Hepatocyte (in vitro differentiated cells): ENCODE data around the gene PIWIL1. TPM values are rescaled to one million over a fixed set of nuclear protein-coding genes. Genes with fewer than 3 reads are reported as not detected.

Experiments
- DNase-seq: peaks from one replicate; pipeline ENCODE4 v3.0.0-alpha.2; 2016; ENCODE audit warnings: low spot score
- H2AFZ ChIP-seq: fragments of 200-600 bp; sonication (generic); 2 replicates; pipeline ENCODE4 v1.6.0; 2016; ENCODE audit warnings: antibody characterized with exemption, mild to moderate bottlenecking
- H3K27ac ChIP-seq: fragments of 200-600 bp; sonication (generic); 2 replicates; pipeline ENCODE4 v1.5.1; 2016; ENCODE audit warnings: mild to moderate bottlenecking
- H3K27me3 ChIP-seq: fragments of 200-600 bp; sonication (generic); 2 replicates; pipeline ENCODE4 v1.6.1; 2016
- H3K36me3 ChIP-seq: fragments of 200-600 bp; sonication (generic); replicated peaks from 2 replicates; pipeline ENCODE4 v1.5.1; 2016; ENCODE audit warnings: low read depth; ENCODE audit not compliant: insufficient read depth
- H3K4me1 ChIP-seq: fragments of 200-600 bp; sonication (generic); 2 replicates; pipeline ENCODE4 v1.5.1; 2016; ENCODE audit warnings: mild to moderate bottlenecking, moderate library complexity; ENCODE audit not compliant: insufficient read depth
- H3K4me2 ChIP-seq: fragments of 200-600 bp; sonication (generic); 2 replicates; pipeline ENCODE4 v1.6.0; 2016
- H3K4me3 ChIP-seq: fragments of 200-600 bp; sonication (generic); 2 replicates; pipeline ENCODE4 v1.5.1; 2016; ENCODE audit warnings: mild to moderate bottlenecking
- H3K79me2 ChIP-seq: fragments of 200-600 bp; sonication (generic); 2 replicates; pipeline ENCODE4 v1.6.0; 2017; ENCODE audit warnings: mild to moderate bottlenecking
- H3K9me2 ChIP-seq: fragments of 200-600 bp; sonication (generic); replicated peaks from 2 replicates; pipeline ENCODE4 v1.6.0; 2017; ENCODE audit warnings: mild to moderate bottlenecking; ENCODE audit not compliant: insufficient read depth
- H3K9me3 ChIP-seq: fragments of 200-600 bp; sonication (generic); 2 replicates; pipeline ENCODE4 v1.5.1; 2016; ENCODE audit warnings: low read depth, mild to moderate bottlenecking
- H4K20me1 ChIP-seq: fragments of 200-600 bp; sonication (generic); 2 replicates; pipeline ENCODE4 v1.6.0; 2016; ENCODE audit warnings: mild to moderate bottlenecking; ENCODE audit not compliant: insufficient read depth, poor library complexity, severe bottlenecking
- EZH2 ChIP-seq: fragments of 200-600 bp; sonication (generic); IDR thresholded peaks from 2 replicates; pipeline ENCODE4 v1.6.1; 2016; ENCODE audit warnings: antibody characterized with exemption, mild to moderate bottlenecking, borderline replicate concordance
- EZH2phosphoT487 ChIP-seq: fragments of 200-600 bp; sonication (generic); IDR thresholded peaks from one replicate; pipeline ENCODE4 v1.6.1; 2018; ENCODE audit warnings: antibody characterized with exemption, mild to moderate bottlenecking, low read depth, moderate library complexity; ENCODE audit not compliant: unreplicated experiment, severe bottlenecking
- WGBS: methylation state at CpG from one replicate; pipeline ENCODE4 v1.1.6; 2016; ENCODE audit warnings: low lambda C conversion rate; ENCODE audit errors: missing lambda C conversion rate; 5-methylcytosine and 5-hydroxymethylcytosine counted together
- polyA plus RNA-seq: library from polyadenylated mRNA; unstranded; fragments of >200 nt; fragmentation: Nextera tagmentation; extraction: Ambion mirVana; gene quantifications from 2 replicates; pipeline ENCODE4 v1.2.1, GENCODE V29; 2016
- total RNA-seq: library from RNA; depleted of rRNA; stranded (reverse); fragments of >200 nt; gene quantifications from 2 replicates; pipeline ENCODE4 v1.2.3, GENCODE V29; 2014
- TF ChIP-seq, protein P1 (sequence below): fragments of 200-600 bp; sonication (generic); IDR thresholded peaks from 2 replicates; pipeline ENCODE4 v1.5.1; 2016; ENCODE audit warnings: antibody characterized with exemption, mild to moderate bottlenecking; ENCODE audit not compliant: poor library complexity

The PIWIL1 gene
- total and polyA plus RNA-seq, 2 experiments from 2014 or later, result not detected

DNA sequence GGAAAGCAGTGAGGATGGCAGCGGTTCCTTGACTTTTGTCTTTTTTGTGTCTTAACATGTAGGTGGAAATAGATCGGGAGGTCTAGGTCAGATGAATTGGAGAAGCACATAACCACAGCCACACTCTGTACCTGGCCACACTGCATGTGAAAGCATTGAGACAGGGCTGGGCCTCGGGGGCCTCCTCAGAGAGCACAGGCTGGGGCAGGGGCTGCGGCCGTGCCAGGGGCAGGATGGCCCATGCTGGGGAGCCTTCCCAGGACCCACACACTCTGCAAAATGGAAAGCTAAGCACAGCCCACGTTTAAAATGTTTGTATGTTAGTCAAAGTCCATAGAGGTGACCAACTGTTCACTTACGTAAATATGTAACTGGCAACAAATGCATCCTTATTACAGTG is 76.7 kb downstream of the PIWIL1 start:
- H3K4me1 ChIP-seq, result no peaks in the 10 kb centered on the region
- no peaks in the 10 kb centered on the region for H3K9me3 ChIP-seq
- H2AFZ ChIP-seq, result no peak overlapping the region
- no peaks in the 10 kb centered on the region for H3K79me2 ChIP-seq
- no peak for TF ChIP-seq EZH2phosphoT487
- TF ChIP-seq EZH2, result no peak
- TF ChIP-seq, protein P1, sequence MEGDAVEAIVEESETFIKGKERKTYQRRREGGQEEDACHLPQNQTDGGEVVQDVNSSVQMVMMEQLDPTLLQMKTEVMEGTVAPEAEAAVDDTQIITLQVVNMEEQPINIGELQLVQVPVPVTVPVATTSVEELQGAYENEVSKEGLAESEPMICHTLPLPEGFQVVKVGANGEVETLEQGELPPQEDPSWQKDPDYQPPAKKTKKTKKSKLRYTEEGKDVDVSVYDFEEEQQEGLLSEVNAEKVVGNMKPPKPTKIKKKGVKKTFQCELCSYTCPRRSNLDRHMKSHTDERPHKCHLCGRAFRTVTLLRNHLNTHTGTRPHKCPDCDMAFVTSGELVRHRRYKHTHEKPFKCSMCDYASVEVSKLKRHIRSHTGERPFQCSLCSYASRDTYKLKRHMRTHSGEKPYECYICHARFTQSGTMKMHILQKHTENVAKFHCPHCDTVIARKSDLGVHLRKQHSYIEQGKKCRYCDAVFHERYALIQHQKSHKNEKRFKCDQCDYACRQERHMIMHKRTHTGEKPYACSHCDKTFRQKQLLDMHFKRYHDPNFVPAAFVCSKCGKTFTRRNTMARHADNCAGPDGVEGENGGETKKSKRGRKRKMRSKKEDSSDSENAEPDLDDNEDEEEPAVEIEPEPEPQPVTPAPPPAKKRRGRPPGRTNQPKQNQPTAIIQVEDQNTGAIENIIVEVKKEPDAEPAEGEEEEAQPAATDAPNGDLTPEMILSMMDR, result no peak
- no peaks in the 10 kb centered on the region for H4K20me1 ChIP-seq
- no peak overlapping the region for H3K27ac ChIP-seq
- H3K27me3 ChIP-seq, result no peaks in the 10 kb centered on the region
- no peaks in the 10 kb centered on the region for H3K36me3 ChIP-seq
- H3K9me2 ChIP-seq, result no peaks in the 10 kb centered on the region
- WGBS, result 86% methylated on average over 7 of the region's 7 CpGs
- no peak for DNase-seq
- no peak overlapping the region for H3K4me2 ChIP-seq
- H3K4me3 ChIP-seq, result no peak overlapping the region

DNA sequence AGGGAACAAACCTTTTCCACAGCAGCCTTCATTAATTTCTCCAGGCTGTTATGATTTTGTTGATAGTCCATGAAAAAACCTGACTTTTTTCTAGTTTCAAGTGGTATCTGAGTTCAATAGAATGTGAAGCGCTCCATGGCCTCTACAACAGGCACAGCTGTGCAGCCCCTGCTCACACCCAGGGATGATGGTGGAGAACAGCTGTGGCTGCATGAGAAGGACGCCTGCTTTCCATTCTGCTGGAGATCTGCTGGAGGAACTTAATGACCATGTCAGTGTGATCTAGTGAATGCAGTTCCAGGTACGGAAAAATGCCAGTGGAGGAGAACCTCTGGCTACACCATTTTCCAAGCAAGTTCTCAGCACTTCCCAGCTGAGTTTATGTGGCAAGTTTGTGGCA is 80.6 kb downstream of the PIWIL1 start:
- Histone ChIP-seq H3K9me2 (no peaks in the 10 kb centered on the region), H3K4me3 (no peak overlapping the region), H3K36me3 (no peaks in the 10 kb centered on the region), H3K27ac (no peak overlapping the region), H4K20me1 (no peaks in the 10 kb centered on the region), H2AFZ (no peak overlapping the region), H3K79me2 (no peaks in the 10 kb centered on the region), H3K27me3 (no peaks in the 10 kb centered on the region), H3K4me2 (no peak overlapping the region), H3K4me1 (no peaks in the 10 kb centered on the region), H3K9me3 (no peaks in the 10 kb centered on the region)
- DNase-seq, result no peak
- 75% methylated on average over 3 of the region's 3 CpGs for WGBS
- TF ChIP-seq EZH2 (no peak), EZH2phosphoT487 (no peak)
- TF ChIP-seq, protein P1, result no peak

DNA sequence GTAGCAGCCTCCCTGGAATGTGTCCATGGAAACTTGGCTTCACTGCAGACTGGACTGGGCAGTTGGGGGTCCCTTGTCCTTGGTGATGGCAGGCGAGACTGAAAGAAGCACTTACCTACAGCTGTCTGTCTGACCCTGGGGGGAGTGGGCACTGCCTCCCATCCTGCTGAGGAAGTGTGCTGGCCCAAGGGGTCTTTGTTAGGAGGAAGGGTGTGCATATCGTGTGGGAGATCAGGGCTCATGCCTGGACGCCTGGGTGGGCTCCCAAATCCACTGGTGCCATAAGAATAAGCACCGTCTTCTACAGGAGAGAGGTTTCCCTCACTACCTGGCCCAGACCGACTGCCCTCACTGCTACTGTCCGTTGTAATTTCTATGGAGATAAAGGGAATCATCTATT is 81.4 kb downstream of the PIWIL1 start:
- no peaks in the 10 kb centered on the region for H3K27me3 ChIP-seq
- DNase-seq, result no peak
- H3K4me1 ChIP-seq, result no peaks in the 10 kb centered on the region
- 92% methylated on average over 6 of the region's 6 CpGs for whole genome bisulfite sequencing
- no peak overlapping the region for H3K4me2 ChIP-seq
- H3K27ac ChIP-seq, result no peak overlapping the region
- H3K4me3 ChIP-seq, result no peak overlapping the region
- H2AFZ ChIP-seq, result no peak overlapping the region
- no peaks in the 10 kb centered on the region for H3K36me3 ChIP-seq
- no peaks in the 10 kb centered on the region for H3K79me2 ChIP-seq
- H4K20me1 ChIP-seq, result no peaks in the 10 kb centered on the region
- no peaks in the 10 kb centered on the region for H3K9me2 ChIP-seq
- no peak for TF ChIP-seq EZH2
- TF ChIP-seq EZH2phosphoT487, result no peak
- TF ChIP-seq, protein P1, result no peak
- H3K9me3 ChIP-seq, result no peaks in the 10 kb centered on the region

DNA sequence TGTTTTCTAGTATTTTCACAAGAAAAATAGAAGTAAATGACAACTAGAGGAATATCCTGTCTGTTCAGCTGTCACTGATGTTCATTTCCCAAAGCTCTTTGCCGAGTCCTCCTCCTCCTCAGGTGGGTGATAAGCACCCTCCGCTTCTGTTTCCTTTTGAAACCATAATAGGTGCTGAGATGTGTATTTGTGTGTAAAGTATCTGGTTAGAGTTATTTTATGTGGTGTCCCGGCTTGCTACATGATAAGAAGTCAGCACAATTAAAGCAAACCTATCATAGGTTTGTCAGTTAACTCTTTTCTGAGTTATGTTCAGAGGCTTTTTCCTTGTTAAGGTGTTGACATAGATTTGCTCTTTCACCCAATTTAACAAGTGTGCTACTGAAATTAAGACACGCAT is 82.4 kb downstream of the PIWIL1 start:
- Histone ChIP-seq H3K9me2 (no peaks in the 10 kb centered on the region), H3K36me3 (no peaks in the 10 kb centered on the region), H3K27me3 (no peaks in the 10 kb centered on the region), H3K4me2 (no peak overlapping the region), H3K9me3 (no peaks in the 10 kb centered on the region), H2AFZ (no peak overlapping the region), H3K4me1 (no peaks in the 10 kb centered on the region), H3K79me2 (no peaks in the 10 kb centered on the region), H3K4me3 (no peak overlapping the region), H3K27ac (no peak overlapping the region), H4K20me1 (no peaks in the 10 kb centered on the region)
- 67% methylated on average over 4 of the region's 4 CpGs for WGBS
- no peak for DNase-seq
- no peak for TF ChIP-seq EZH2phosphoT487
- TF ChIP-seq, protein P1, result no peak
- no peak for TF ChIP-seq EZH2
